NCI-H69 (cell line): ENCODE measurements around the gene HSPB7.
"Not testable (repeated sequence)": the region's sequence is repeated elsewhere in the genome, so short reads cannot be mapped to it uniquely, and the experiment has no call there.

Source experiments
- DNase-seq: peaks from one replicate; lab custom pipeline; 2025; lab: John Stamatoyannopoulos, UW

Gene HSPB7

DNA sequence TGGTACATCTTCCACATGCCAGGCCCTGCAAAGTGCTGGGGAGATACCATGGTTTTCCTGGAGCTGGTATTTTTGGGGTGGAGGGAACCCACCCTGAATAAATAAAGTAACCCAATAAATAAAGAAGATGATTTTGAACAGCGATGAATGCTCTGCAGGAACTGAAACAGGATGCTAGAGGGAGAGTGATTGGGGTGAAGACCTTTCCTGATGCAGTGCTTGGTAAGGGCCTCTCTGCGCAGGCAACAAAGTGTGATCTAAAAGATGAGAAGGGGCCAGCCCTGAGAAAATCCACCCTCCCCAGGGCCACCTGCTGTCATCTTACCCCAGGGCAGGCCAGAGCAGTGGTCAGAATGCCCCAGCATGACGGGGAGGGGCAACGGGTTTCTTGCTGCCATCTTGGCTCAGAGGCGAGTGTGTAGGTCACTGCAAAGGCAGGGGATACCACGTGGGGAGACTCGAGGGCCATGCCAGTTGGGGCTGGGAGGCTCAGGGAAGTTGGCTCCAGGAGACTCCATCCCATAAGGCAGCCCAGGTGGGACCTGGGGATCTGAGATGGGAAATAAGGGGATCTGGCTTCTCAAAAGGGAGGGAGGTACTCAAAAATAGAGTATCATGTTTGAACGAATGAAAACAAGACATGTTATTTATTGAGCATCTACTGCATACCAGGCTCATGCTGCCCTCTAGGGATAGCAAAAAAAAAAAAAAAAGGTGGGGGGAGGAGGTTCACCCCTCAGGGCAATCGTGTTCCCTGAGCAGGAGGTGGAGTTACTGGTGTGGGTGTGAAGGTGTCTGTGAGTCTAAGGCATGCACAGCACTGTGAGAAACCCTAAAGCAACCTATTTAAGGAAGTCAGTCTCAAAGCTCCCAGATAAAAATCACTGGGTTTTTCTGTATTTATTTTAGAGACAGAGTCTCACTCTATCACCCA is 11.0 kb downstream of the HSPB7 start:
- DNase-seq = peak; percentile 9

GRCh38 chr1:16006010-16006409 is 11.8 kb downstream of the HSPB7 start:
- no peak for DNase-seq

GRCh38 chr1:16005597-16005996 is 12.2 kb downstream of the HSPB7 start:
- no peak for DNase-seq

DNA sequence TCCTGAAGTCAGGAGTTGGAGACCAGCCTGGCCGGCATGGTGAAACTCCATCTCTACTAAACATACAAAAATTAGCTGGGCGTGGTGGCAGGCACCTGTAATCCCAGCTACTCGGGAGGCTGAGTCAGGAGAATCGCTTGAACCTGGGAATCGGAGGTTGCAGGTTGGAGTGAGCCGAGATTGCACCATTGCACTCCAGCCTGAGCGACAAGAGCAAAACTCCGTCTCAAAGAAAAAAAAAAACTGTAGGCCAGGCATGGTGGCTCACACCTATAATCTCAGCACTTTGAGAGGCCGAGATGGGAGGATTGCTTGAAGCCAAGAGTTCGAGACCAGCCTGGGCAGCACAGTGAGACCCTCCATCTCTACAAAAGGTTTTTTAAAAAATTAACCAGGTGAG is 16.6 kb downstream of the HSPB7 start:
- DNase-seq = not testable (repeated sequence)

- no peak for DNase-seq
Observed at GRCh38 chr1:15998929-15999328, 18.9 kb downstream of the HSPB7 start.

- DNase-seq = no peak
Observed at GRCh38 chr1:15997637-15998280, 20.1 kb downstream of the HSPB7 start.

DNA sequence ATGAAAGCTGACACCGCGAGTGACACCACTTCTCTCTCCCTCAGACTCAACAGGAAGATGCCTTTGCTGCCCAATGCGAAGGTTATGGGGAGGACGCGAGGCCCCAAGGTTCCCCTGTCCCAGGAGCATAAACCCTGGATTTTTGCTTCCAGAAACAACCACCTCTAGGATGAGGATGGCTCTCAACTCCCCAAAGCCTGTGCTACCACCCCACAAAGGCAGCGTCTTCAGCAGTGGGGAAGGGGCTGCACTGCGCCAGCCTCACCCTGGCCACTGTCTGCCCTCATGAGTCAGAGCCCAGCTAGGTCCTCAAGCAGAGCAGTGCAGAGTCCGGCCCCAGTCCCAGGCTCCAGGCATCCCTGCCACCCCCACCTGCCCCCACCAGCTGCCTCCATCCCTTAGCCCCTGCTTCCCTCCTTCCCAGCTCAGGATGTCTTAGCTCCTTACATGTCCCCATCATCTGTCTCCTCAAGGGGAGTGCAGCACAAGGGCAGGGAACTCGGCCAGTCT is 20.7 kb downstream of the HSPB7 start:
- no peak for DNase-seq

- DNase-seq = peak; percentile 8
Observed at GRCh38 chr1:15994590-15995351, 23.1 kb downstream of the HSPB7 start.

DNA sequence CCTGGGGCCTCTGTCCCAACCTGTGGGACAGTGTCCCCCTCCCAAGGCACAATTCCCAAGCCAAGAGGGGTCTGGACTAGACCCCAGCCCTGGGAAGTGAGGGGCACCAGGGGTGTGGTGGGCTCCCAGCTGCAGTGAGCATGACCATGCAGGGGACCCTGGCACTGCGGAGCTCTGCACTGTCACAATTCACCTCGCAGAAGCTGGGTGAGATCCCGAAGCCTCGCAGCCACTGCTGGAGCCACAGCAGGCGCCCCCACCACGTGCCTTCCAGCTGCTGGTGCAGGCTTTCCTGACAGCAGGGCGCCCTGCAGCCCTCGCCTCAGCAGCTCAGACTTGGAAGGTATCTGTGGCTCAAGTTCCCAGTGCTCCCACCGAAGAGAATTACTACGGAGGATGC is 23.8 kb downstream of the HSPB7 start:
- no peak for DNase-seq

DNA sequence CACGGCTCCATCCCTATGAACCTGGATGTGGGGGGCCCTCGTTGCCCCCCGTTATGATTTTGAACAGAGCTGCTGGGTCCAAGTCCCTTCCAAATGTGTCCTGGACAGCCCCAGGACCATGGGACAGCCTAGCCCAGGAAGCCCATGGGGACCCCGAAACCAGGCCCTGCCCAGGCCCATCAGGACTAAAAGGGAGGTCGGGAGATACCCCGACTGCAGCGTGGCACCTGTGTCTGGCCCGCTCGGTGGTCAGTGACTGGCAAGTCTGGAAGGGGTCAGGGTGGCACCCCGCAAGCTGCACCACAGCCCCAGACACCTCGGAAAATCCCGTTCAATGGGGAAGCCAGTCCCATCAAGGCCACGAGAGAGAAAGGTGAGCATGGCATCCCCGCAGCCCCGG is 24.2 kb downstream of the HSPB7 start:
- no peak for DNase-seq

- DNase-seq = no peak
Observed at GRCh38 chr1:15992582-15993500, 25.0 kb downstream of the HSPB7 start.

- no peak for DNase-seq
Observed at GRCh38 chr1:15992187-15992553, 25.7 kb downstream of the HSPB7 start.

- no peak for DNase-seq
Observed at GRCh38 chr1:15991427-15992186, 26.2 kb downstream of the HSPB7 start.

DNA sequence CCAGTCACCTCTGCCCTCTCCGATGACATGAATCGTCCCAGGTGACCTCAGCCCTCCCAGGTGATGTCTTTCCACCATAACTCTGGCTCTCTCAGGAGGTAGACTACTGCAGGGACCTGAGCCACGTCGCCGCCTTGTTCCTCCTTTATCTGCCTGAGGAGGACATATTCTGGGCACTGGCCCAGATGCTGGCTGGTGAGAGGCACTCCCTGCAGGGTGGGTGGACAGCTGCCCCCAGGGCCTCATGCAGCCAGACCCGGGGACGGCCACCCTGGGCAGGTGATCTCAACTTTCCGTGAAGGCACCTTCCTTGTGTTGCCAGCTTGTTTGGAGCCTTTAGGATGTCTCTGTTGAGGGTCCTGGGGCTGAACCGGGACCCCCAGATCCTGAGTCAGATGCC is 28.1 kb downstream of the HSPB7 start:
- no peak for DNase-seq

DNA sequence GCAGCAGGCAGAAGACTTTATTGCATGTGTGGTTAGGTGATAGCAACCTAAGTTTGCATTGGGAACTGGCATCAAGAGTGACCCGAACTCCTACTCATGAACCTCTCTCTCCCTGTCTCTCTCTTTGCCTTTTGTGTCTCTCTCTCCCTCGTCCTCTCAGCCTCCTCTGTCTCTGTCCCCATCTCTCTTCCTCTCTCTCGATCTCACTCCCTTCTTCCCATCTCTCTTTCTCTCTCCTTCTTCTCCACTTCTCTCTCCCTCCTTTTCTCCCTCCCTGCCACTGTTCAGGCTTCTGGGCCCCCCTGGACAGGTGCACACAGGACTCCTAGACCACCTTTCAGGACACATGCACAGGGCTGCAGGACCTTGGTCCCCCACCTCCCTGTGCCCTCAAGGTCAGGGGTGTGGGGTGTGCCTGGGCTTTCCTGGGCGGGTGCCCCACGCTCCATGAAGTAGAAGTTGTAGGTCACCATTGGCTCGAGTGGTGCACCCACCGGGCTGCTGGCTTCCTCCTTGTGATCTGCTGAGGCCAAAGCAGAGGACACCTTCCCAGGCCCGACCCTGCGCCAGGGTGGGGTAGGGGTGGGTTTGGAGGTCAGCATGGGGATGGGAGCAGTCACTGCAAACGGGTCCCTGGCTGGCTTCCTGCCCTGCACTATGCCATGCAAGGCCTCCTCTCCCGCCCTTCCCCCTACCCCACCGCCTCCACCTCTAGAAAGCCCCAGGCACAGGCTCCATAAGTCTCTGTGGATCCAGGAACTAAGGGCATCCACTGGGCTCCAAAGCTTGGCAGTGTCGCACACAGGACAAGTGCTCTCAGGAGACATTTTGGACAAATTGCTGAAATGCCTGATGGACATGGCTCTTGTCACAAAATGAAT is 28.7 kb downstream of the HSPB7 start:
- DNase-seq = no peak

DNA sequence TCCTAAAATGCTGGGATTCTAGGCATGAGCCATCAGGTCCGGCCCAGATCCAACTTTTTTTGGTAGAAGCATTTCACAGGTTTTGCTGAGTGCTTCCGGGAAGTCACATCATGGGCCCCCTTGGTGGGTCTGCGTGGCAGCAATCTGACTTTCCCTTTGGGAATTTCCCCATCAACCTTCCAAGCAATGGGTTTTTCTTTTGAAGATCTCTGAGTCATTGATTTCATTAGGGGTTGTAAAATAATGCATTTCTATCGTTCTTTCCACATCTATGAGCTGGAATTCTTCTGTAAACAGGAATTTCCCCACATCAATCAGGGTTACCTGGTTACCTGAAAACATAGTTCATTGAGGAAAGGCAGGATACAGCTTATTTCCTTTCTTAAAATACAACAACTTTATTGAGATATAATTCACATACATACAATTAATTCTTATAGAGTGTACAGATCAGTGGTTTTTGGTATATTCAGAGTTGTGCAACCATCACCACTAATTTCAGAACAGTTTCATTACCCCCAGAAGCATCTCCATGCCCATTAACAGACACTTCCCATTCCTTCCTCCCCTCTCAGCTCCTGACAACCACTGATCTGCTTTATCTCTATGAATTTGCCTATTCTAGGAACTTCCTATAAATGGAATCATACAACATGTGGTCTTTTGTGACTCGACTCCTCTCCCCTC is 32.1 kb downstream of the HSPB7 start:
- DNase-seq = no peak

DNA sequence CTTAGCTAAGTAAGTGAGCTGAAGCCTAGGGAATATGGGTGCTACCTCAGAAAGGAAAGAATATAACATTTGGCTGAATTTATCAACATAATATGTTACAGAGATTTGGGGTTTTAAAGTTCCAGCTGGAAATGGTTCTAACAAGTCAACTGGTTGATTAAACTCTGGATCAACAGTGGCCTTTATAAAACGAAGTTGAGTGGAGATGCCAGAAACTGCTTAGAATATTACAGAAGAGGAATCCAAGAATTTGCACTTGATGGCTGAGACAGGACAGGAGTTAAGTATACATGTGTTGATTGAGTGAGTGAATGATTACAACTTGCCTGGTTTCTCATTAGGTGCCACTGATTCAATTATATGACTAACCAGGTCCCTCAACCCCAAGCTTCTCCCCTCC is 34.6 kb downstream of the HSPB7 start:
- DNase-seq = no peak

DNA sequence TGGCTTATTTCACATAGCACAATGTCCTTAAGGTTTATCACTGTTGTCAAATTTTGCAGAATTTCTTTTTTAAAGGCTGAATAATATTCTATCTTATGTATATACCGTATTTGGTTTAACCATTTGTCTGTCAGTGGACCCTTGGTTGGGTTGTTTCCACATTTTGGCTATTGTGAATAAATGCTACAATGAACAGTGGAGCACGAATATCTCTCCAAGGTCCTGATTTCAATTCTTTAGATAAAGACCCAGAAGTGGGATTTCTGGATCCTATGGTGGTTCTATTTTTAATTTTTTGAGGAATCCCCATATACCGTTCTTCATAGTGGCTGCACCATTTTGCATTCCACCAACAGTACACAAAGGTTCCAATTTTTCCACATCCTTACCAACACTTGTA is 36.2 kb downstream of the HSPB7 start:
- DNase-seq = no peak

GRCh38 chr1:15977947-15978346 is 39.9 kb downstream of the HSPB7 start:
- not testable (repeated sequence) for DNase-seq
